Mucosa of rectum (tissue), 2 donors: ENCODE measurements around the gene AGER.
"Not testable (repeated sequence)": the region's sequence is repeated elsewhere in the genome, so short reads cannot be mapped to it uniquely, and the experiment has no call there.

Experiments used
- H3K27ac ChIP-seq, 2 donors: one replicate each; pipeline ENCODE4 v1.7.0; 2013; ENCODE audit warnings: inconsistent platforms in 2 of 2, low read depth in 2 of 2, low read length in 2 of 2
- H3K27me3 ChIP-seq, 2 donors: one replicate each; pipeline ENCODE4 v1.7.0; 2013; ENCODE audit warnings: low read length in 2 of 2; ENCODE audit not compliant: control insufficient read depth in 2 of 2, insufficient read depth in 2 of 2
- H3K36me3 ChIP-seq, 2 donors: one replicate each; pipeline ENCODE4 v1.7.0; 2013; ENCODE audit warnings: low read length in 2 of 2; ENCODE audit not compliant: control insufficient read depth in 2 of 2, insufficient read depth in 2 of 2
- H3K4me1 ChIP-seq, 2 donors: one replicate each; pipeline ENCODE4 v1.7.0; 2013; ENCODE audit warnings: low read length in 2 of 2, mild to moderate bottlenecking in 1 of 2; ENCODE audit not compliant: control insufficient read depth in 2 of 2, insufficient read depth in 2 of 2
- H3K4me3 ChIP-seq, 2 donors: one replicate each; pipeline ENCODE4 v1.7.0; 2013; ENCODE audit warnings: low read length in 2 of 2
- H3K9ac ChIP-seq, 2 donors: one replicate each; pipeline ENCODE4 v1.7.0; 2013; ENCODE audit warnings: low read length in 2 of 2, low read depth in 1 of 2, mild to moderate bottlenecking in 1 of 2
- H3K9me3 ChIP-seq, 2 donors: one replicate each; pipeline ENCODE4 v1.7.0; 2013; ENCODE audit warnings: low read length in 2 of 2; ENCODE audit not compliant: control insufficient read depth in 2 of 2
- donor health status: healthy.
- donor health status: Normal muscosa, but diverticular disease.

Gene AGER

GRCh38 chr6:32149092-32149755 lies 34.8 kb downstream of the AGER start:
- no peaks in the 10 kb centered on the region for H3K36me3 ChIP-seq
- H3K27me3 ChIP-seq = no peaks in the 10 kb centered on the region
- no peaks in the 10 kb centered on the region for H3K9me3 ChIP-seq
- H3K4me3 ChIP-seq = no peak overlapping the region
- H3K27ac ChIP-seq = no peak overlapping the region
- peak overlapping the region in 1 of 2 donors; percentile 24 for H3K9ac ChIP-seq
- peaks cover 0 to 9% of the 10 kb centered on the region in 2 donors for H3K4me1 ChIP-seq

- Histone ChIP-seq H3K36me3 (no peaks in the 10 kb centered on the region), H3K27me3 (no peaks in the 10 kb centered on the region), H3K9me3 (no peaks in the 10 kb centered on the region), H3K4me1 (peaks cover 0 to 11% of the 10 kb centered on the region in 2 donors), H3K27ac (no peak overlapping the region), H3K4me3 (peak overlapping the region in 1 of 2 donors; percentile 57), H3K9ac (peak overlapping the region; percentile 12 to 24)
Measured at GRCh38 chr6:32148289-32149091, 35.6 kb downstream of the AGER start.

- no peak overlapping the region for H3K4me3 ChIP-seq
- H3K4me1 ChIP-seq = peaks cover 0 to 8% of the 10 kb centered on the region in 2 donors
- no peaks in the 10 kb centered on the region for H3K27me3 ChIP-seq
Measured at GRCh38 chr6:32147401-32148132, 36.5 kb downstream of the AGER start.

GRCh38 chr6:32146687-32147086 lies 37.4 kb downstream of the AGER start:
- Histone ChIP-seq H3K4me1 (peaks cover 3% of the 10 kb centered on the region in 2 donors), H3K9me3 (no peaks in the 10 kb centered on the region), H3K36me3 (no peaks in the 10 kb centered on the region), H3K9ac (no peak overlapping the region), H3K27me3 (no peaks in the 10 kb centered on the region), H3K4me3 (no peak overlapping the region), H3K27ac (no peak overlapping the region)

More at GRCh38 chr6:32147401-32148132, 36.5 kb downstream of the AGER start:
- no peak overlapping the region for H3K27ac ChIP-seq
- H3K9me3 ChIP-seq = no peaks in the 10 kb centered on the region
- H3K36me3 ChIP-seq = no peaks in the 10 kb centered on the region
- no peak overlapping the region for H3K9ac ChIP-seq

- no peak overlapping the region for H3K27ac ChIP-seq
Measured at GRCh38 chr6:32146287-32146686, 37.8 kb downstream of the AGER start.

GRCh38 chr6:32144238-32144637 lies 39.8 kb downstream of the AGER start:
- not testable (repeated sequence) for H3K27me3 ChIP-seq, H3K36me3 ChIP-seq, H3K9ac ChIP-seq, H3K9me3 ChIP-seq, H3K4me3 ChIP-seq, H3K27ac ChIP-seq, H3K4me1 ChIP-seq

More at GRCh38 chr6:32146287-32146686, 37.8 kb downstream of the AGER start:
- Histone ChIP-seq H3K4me1 (peaks cover 3 to 4% of the 10 kb centered on the region in 2 donors), H3K27me3 (no peaks in the 10 kb centered on the region), H3K9me3 (no peaks in the 10 kb centered on the region), H3K4me3 (no peak overlapping the region), H3K36me3 (no peaks in the 10 kb centered on the region), H3K9ac (no peak overlapping the region)

- Histone ChIP-seq H3K4me1 (peaks cover 3 to 4% of the 10 kb centered on the region in 2 donors), H3K9me3 (no peaks in the 10 kb centered on the region), H3K27me3 (no peaks in the 10 kb centered on the region), H3K27ac (no peak overlapping the region), H3K36me3 (no peaks in the 10 kb centered on the region), H3K4me3 (no peak overlapping the region), H3K9ac (no peak overlapping the region)
Measured at GRCh38 chr6:32140420-32141046, 43.5 kb downstream of the AGER start.

- H3K36me3 ChIP-seq = no peaks in the 10 kb centered on the region
- no peak overlapping the region for H3K9ac ChIP-seq
- H3K9me3 ChIP-seq = no peaks in the 10 kb centered on the region
- H3K4me3 ChIP-seq = no peak overlapping the region
- no peak overlapping the region for H3K27ac ChIP-seq
- peaks cover 3 to 4% of the 10 kb centered on the region in 2 donors for H3K4me1 ChIP-seq
- no peaks in the 10 kb centered on the region for H3K27me3 ChIP-seq
Measured at GRCh38 chr6:32139590-32139989, 44.5 kb downstream of the AGER start.

- H3K4me3 ChIP-seq = no peak overlapping the region
- H3K4me1 ChIP-seq = peaks cover 0 to 4% of the 10 kb centered on the region in 2 donors
- peaks cover 0 to 1% of the 10 kb centered on the region in 2 donors for H3K27me3 ChIP-seq
- no peaks in the 10 kb centered on the region for H3K36me3 ChIP-seq
- no peak overlapping the region for H3K27ac ChIP-seq
- H3K9ac ChIP-seq = no peak overlapping the region
- no peaks in the 10 kb centered on the region for H3K9me3 ChIP-seq
Measured at GRCh38 chr6:32137454-32137853, 46.6 kb downstream of the AGER start.
